Measurements from ENCODE around the gene BBX.
A peak's percentile ranks its signal among the peaks of the same experiment; 100 is the strongest.

BBX gene

GRCh38 chr3:107837895-107838612 is 315.3 kb downstream of the BBX start:
- no peak for DNase-seq

GRCh38 chr3:107841831-107842230 is 319.1 kb downstream of the BBX start:
- no peak for DNase-seq

- no peak for DNase-seq
Measured at GRCh38 chr3:107842940-107843339, 320.2 kb downstream of the BBX start.

GRCh38 chr3:107845380-107846278 is 322.9 kb downstream of the BBX start:
- DNase-seq, result no peak

- peak in 41 of 56 donors; percentile 2 to 72 (median 25) for DNase-seq
Measured at GRCh38 chr3:107846279-107846852, 323.6 kb downstream of the BBX start.

GRCh38 chr3:107847791-107848190 is 325.0 kb downstream of the BBX start:
- DNase-seq, result no peak

GRCh38 chr3:107848351-107848915 is 325.7 kb downstream of the BBX start:
- no peak for DNase-seq

GRCh38 chr3:107850681-107851080 is 327.9 kb downstream of the BBX start:
- no peak for DNase-seq

GRCh38 chr3:107853821-107854220 is 331.1 kb downstream of the BBX start:
- DNase-seq, result no peak

GRCh38 chr3:107854733-107855132 is 332.0 kb downstream of the BBX start:
- DNase-seq, result no peak

GRCh38 chr3:107855710-107856109 is 332.9 kb downstream of the BBX start:
- no peak for DNase-seq

- no peak for DNase-seq
Measured at GRCh38 chr3:107857854-107858253, 335.1 kb downstream of the BBX start.

GRCh38 chr3:107858876-107859275 is 336.1 kb downstream of the BBX start:
- no peak for DNase-seq
